NCI-H446 (cell line): ENCODE results near the gene CREB5.

Experiments used
- DNase-seq, 2 experiments: peaks; one replicate each; lab custom pipeline; 2025; lab: John Stamatoyannopoulos, UW

Gene CREB5

GRCh38 chr7:28435732-28436378 is 23.5 kb downstream of the CREB5 start:
- no peak for DNase-seq

- DNase-seq = no peak
Measured at GRCh38 chr7:28440055-28440601, 27.8 kb downstream of the CREB5 start.

- DNase-seq = no peak
Measured at GRCh38 chr7:28442540-28443420, 30.5 kb downstream of the CREB5 start.

GRCh38 chr7:28446131-28446530 is 33.8 kb downstream of the CREB5 start:
- no peak for DNase-seq

- DNase-seq = no peak
Measured at GRCh38 chr7:28447071-28447470, 34.8 kb downstream of the CREB5 start.

GRCh38 chr7:28448708-28449107 is 36.4 kb downstream of the CREB5 start:
- DNase-seq = no peak

- DNase-seq = no peak
Measured at GRCh38 chr7:28452681-28453080, 40.4 kb downstream of the CREB5 start.

- DNase-seq = no peak
Measured at GRCh38 chr7:28455486-28455885, 43.2 kb downstream of the CREB5 start.

GRCh38 chr7:28456044-28456443 is 43.7 kb downstream of the CREB5 start:
- DNase-seq = no peak

GRCh38 chr7:28458732-28459131 is 46.4 kb downstream of the CREB5 start:
- no peak for DNase-seq

- no peak for DNase-seq
Measured at GRCh38 chr7:28459306-28459705, 47.0 kb downstream of the CREB5 start.

- DNase-seq = no peak
Measured at GRCh38 chr7:28465697-28466096, 53.4 kb downstream of the CREB5 start.

GRCh38 chr7:28466341-28466740 is 54.0 kb downstream of the CREB5 start:
- no peak for DNase-seq

- no peak for DNase-seq
Measured at GRCh38 chr7:28466885-28467284, 54.6 kb downstream of the CREB5 start.

- no peak for DNase-seq
Measured at GRCh38 chr7:28469562-28469961, 57.2 kb downstream of the CREB5 start.

- no peak for DNase-seq
Measured at GRCh38 chr7:28470344-28470743, 58.0 kb downstream of the CREB5 start.

- no peak for DNase-seq
Measured at GRCh38 chr7:28472332-28472731, 60.0 kb downstream of the CREB5 start.

GRCh38 chr7:28473571-28474281 is 61.4 kb downstream of the CREB5 start:
- no peak for DNase-seq

GRCh38 chr7:28474282-28474638 is 61.9 kb downstream of the CREB5 start:
- DNase-seq = no peak

- DNase-seq = no peak
Measured at GRCh38 chr7:28474640-28475039, 62.3 kb downstream of the CREB5 start.

GRCh38 chr7:28477041-28477442 is 64.7 kb downstream of the CREB5 start:
- DNase-seq = no peak

GRCh38 chr7:28478656-28479055 is 66.3 kb downstream of the CREB5 start:
- DNase-seq = no peak

- DNase-seq = no peak
Measured at GRCh38 chr7:28479507-28479947, 67.2 kb downstream of the CREB5 start.
